ENCODE results near the gene ZNF350. TPM values are rescaled to one million over a fixed set of nuclear protein-coding genes. Genes with fewer than 3 reads are reported as not detected.
A peak's percentile ranks its signal among the peaks of the same experiment; 100 is the strongest.

The ZNF350 gene
- total and polyA plus RNA-seq, 2 of the 13 experiments (the other 11 are each of a cell fraction or from before 2014, with no cell fraction given) = 3.7 to 6.9 TPM

DNA sequence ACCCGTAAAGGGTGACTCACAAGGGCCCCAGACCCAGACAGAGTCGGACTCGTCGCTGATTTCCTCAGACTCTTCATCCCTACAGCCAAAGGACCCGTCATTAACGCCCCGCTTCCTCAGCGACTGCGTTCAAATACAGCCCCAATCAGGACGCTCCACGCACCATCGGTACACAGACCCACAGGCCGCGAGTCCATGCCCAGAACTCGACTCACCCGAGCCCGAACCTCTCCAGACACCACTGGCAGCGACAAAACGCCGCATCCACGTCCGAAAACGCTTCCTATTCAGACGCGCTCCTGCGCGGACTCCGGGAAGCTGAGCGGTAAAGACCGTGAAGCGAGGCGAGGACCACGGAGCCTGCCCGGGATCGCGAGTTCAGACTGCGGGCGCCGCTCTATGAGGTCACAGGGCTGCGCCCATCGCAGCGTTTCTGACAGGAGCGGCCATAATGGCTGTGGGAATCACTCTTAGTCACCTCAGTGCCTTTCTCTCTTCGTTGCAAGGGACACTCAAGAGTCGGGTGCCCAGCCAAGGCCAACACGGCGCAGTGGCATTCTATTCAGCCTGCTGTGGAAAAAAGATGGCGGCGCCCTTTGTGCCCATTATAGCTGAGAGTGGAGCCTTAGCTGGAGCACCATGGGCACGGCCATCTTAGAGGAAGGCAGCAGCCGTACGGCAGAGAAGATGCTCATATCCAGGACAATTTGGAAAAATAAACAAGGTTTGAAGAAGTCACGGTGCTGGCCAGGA, 41.6 kb upstream of the ZNF350 start, which contains the start of gene ZNF614 (continued):
- TF ChIP-seq AHDC1 (CRISPR knock-in tag; IDR thresholded peaks at IDR 0.05; ENCODE audit: borderline replicate concordance) (no peak), ZNF616 (CRISPR knock-in tag; IDR thresholded peaks at IDR 0.05; ENCODE audit: low read depth) (0 out of 2 replicates have a peak, but pooled peaks have one; percentile 27), TBX3 (IDR thresholded peaks at IDR 0.05; ENCODE audit: borderline replicate concordance) (no peak), NCOA2 (CRISPR knock-in tag; IDR thresholded peaks at IDR 0.05) (no peak; the same call in 1 of the 2 replicates), ZNF124 (CRISPR knock-in tag; IDR thresholded peaks at IDR 0.05) (peak; percentile 52; the same call in 1 of the 2 replicates), ZNF75D (CRISPR knock-in tag; IDR thresholded peaks at IDR 0.05; ENCODE audit: borderline replicate concordance) (no peak), TEF (CRISPR knock-in tag; IDR thresholded peaks at IDR 0.05) (no peak), ZNF7 (CRISPR knock-in tag; IDR thresholded peaks at IDR 0.05) (no peak), PTBP1 (IDR thresholded peaks at IDR 0.05; ENCODE audit: low read depth, low read length, poor library complexity, severe bottlenecking) (no peak), ETS1 (CRISPR knock-in tag; IDR thresholded peaks at IDR 0.05) (no peak), SP1 (IDR thresholded peaks at IDR 0.05) (no peak), SP1 (CRISPR knock-in tag; IDR thresholded peaks at IDR 0.05) (peak; percentile 30; the same call in 1 of the 2 replicates), PRDM15 (CRISPR knock-in tag; IDR thresholded peaks at IDR 0.05) (no peak), RNF219 (CRISPR knock-in tag; IDR thresholded peaks at IDR 0.05) (no peak), ZBTB20 (CRISPR knock-in tag; IDR thresholded peaks at IDR 0.05; ENCODE audit: borderline replicate concordance, low read depth) (no peak)

Data from HepG2 (cell line).